ENCODE results near the gene SH2D2A.
A peak's percentile ranks its signal among the peaks of the same experiment; 100 is the strongest.

The SH2D2A gene

GRCh38 chr1:156816561-156817328, at the start of gene SH2D2A:
Gene SH2D2A (minus strand): TSS chr1:156816848. CDS start chr1:156816708, 140 bp downstream.
- no peak for DNase-seq

- DNase-seq, result no peak
Measured at GRCh38 chr1:156865865-156866248, 49.2 kb upstream of the SH2D2A start.

DNA sequence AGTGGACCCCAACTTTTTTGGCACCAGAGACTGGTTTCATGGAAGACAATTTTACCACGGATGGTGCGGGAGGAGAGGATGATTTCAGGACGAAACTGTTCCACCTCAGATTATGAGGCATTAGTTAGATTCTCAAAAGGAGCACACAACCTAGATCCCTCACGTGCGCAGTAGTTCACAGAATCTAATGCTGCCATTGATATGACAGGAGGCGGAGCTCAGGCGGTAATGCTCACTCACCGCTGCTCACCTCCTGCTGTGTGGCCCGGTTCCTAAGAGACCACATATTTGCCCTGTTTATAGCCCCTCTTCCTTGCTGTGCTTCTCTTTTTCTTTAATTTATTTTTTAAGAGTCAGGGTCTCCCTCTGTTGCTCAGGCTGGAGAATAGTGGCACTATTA, 48.6 kb upstream of the SH2D2A start:
- no peak for DNase-seq

DNA sequence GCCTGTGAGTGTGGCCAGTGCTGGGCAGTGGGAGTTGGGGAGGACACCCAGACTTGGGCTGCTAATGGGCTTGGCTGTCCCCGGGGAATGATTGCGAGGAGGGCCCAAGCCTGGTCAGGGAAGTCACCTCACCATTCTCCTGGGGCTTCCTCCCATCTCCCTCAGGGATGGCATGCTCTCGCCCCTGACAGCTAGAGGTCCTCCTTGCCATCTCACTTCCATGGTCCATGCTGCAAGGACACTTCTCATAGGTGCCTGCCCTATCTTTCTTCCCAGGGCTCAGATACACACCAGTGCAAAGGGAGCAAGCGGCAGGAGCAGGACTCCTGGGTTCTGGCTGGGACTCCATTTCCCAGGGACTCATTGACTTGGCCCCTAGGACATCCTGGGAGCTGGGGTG, 48.1 kb upstream of the SH2D2A start:
- no peak for DNase-seq

GRCh38 chr1:156863631-156864030, 47.0 kb upstream of the SH2D2A start:
- DNase-seq, result no peak

DNA sequence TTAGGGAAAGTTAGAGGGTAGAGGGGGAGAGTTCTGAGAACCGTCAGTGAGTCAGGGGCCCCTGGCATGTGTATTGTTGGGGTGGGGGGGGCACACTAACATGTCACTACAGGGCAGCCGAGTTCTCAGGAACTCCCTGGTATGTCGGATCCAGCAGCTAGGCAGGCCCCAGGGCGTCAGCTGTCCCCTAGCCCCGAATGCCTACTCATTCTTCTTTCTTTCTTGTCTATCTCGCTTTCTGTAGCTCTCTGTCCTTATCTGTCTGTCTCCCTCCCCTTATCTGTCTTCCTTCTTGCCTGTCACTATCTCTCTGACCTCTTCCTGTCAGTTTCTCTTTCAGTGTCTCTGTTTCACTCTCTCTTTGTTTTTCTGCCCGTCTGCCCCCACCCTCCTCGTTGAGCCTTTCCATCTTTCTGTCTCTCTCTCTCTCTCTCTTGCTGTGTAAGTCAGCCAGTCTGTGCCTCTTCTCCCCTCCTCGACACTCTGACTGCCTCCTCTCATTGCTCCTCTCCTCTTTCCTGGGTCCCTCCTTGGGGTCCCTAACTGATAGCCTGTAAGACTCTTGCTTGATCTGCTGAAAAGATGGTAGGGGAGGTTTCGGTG, 46.5 kb upstream of the SH2D2A start:
- no peak for DNase-seq

DNA sequence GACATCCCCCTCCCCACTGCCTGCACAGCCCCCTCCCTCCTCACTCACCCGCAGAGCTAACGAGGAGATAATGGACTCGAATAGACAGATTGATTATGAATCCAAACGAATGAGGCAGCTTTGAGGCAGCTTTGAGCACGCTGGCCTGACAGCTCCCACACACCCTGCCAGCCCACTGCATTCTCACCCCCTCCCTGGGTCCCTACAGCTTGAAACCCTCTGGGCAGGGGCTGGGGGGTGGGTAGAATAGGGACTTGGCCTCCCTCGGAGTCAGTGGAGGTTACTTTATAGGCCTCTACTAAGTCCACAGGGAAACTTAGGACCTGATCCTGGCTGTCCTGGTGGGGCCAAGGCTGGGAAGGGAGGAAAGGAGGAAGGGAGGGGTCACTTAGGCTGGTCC, 45.9 kb upstream of the SH2D2A start:
- DNase-seq, result no peak

GRCh38 chr1:156860628-156861423, 44.2 kb upstream of the SH2D2A start, which contains the start of gene NTRK1:
Gene NTRK1 (plus strand): TSS chr1:156860865. CDS start chr1:156860935, 70 bp downstream.
- no peak for DNase-seq

GRCh38 chr1:156860113-156860627, 43.5 kb upstream of the SH2D2A start:
- peak; percentile 39 for DNase-seq

- DNase-seq, result no peak
Measured at GRCh38 chr1:156859523-156860112, 43.0 kb upstream of the SH2D2A start.

DNA sequence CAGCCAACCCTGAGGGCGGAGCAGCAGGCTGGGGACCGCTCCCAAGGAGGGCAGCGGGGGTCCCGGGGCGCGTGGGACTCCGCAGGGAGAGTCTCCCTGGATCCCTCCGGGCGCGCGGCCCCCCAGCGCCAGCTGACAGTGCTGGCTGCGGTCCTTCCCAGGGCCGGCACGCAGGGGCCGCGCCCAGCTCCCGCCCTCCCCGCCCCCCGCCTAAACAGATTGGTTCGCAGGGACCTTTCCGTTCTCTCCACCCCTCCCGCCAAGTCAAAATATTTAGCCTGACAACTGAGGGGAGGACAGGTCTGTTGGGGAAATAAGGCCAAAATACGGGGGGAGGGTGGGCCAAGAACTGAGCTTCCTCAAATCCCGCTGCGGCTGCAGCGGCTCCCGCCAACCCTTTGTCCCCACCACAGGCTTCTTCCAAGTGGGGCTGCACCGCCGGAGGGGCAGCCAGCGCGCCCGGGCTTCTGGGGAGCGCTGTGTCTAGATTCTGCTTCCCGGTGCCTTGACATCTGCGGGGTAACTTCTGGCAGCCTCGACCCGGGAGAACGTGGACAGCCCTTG, 42.4 kb upstream of the SH2D2A start, which contains the start of gene INSRR:
Gene INSRR, minus strand, starts transcription at position 159 of the 564 bp plus-strand sequence. CDS start 496 bp downstream, outside the sequence.
- no peak for DNase-seq

DNA sequence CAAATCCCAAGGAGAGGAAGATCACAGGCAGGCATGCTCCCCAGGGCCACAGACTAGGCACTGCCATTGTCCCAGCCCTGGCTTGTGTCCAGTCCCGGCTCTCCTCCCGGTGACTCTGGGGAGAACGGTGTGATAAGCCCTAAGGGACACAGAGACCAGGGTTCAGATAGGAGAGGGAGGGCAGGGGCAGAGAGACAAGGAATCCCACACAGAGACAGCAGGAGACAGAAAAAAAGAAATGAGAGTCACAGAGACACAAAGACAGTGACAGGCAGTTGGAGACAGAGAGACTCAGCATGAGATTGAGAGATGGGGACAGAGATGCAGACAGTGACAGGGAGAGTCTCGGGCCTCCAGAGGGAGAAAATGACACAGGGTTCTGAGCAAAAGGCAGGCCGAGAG, 41.9 kb upstream of the SH2D2A start:
- DNase-seq, result no peak

GRCh38 chr1:156857532-156857931, 40.9 kb upstream of the SH2D2A start:
- no peak for DNase-seq

- DNase-seq, result no peak
Measured at GRCh38 chr1:156856282-156856785, 39.7 kb upstream of the SH2D2A start.

DNA sequence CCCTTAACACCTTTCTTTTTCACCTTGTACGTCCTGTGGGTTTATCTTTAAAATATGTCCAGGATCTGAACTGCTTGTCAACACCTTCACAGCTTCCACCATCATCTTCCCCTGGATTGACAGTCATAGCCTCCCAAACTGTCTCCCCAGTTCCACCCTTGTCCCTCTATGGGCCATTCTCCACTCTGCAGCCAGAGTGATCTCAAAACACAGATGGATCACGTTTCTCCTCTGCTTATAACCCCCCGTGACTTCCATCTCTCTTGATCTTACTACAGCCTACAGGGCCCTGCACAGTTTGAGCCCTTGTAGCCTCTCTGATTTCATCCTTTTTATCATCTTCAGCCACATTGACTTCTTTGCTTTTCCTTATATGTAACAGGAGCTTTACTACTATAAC, 38.0 kb upstream of the SH2D2A start:
- DNase-seq, result no peak

- no peak for DNase-seq
Measured at GRCh38 chr1:156853761-156854160, 37.1 kb upstream of the SH2D2A start.

GRCh38 chr1:156852418-156852874, 35.8 kb upstream of the SH2D2A start:
- DNase-seq, result no peak

GRCh38 chr1:156851779-156852417, 35.2 kb upstream of the SH2D2A start:
- no peak for DNase-seq

- DNase-seq, result no peak
Measured at GRCh38 chr1:156849151-156849496, 32.5 kb upstream of the SH2D2A start.

GRCh38 chr1:156848461-156849150, 32.0 kb upstream of the SH2D2A start:
- no peak for DNase-seq

Measured in HCEC 1CT (cell line).